ENCODE measurements around the gene RAD51B. TPM values are rescaled to one million over a fixed set of nuclear protein-coding genes. Genes with fewer than 3 reads are reported as not detected.

Gene RAD51B
- total and polyA plus RNA-seq, 9 of the 15 experiments (the other 6 are each of a cell fraction or from before 2014, with no cell fraction given) = 8.5 to 17.3 (median 11.3) TPM

- Histone ChIP-seq H3K9me1 (ENCODE audit: control insufficient read depth, insufficient read depth, low read length) (no peaks in the 10 kb centered on the region), H3K4me1 (replicated peaks in 1 of 2; ENCODE audit: control insufficient read depth in 2 of 2, insufficient read depth in 2 of 2, low read length in 2 of 2) (no peaks in the 10 kb centered on the region), H3K79me2 (ENCODE audit: control insufficient read depth, insufficient read depth, low read length) (no peaks in the 10 kb centered on the region), H3K9me3 (replicated peaks; ENCODE audit: control insufficient read depth, insufficient read depth, low read depth, low read length) (no peaks in the 10 kb centered on the region), H3K27ac (ENCODE audit: extremely low read depth, low read depth, low read length) (no peak overlapping the region), H3K9ac (ENCODE audit: insufficient read depth in 1 of 2, low read depth in 2 of 2, low read length in 2 of 2) (no peak overlapping the region), H3K4me3 (no peak overlapping the region), H3K27me3 (ENCODE audit: control insufficient read depth in 2 of 2, insufficient read depth in 2 of 2, low read length in 2 of 2) (peaks cover 0 to 6% of the 10 kb centered on the region in 2 experiments; a peak in 1 of 5 replicates), H2AFZ (ENCODE audit: low read depth, low read length) (no peak overlapping the region), H4K20me1 (replicated peaks; ENCODE audit: control insufficient read depth, insufficient read depth, low read length) (no peaks in the 10 kb centered on the region), H3K36me3 (ENCODE audit: control insufficient read depth, insufficient read depth, low read length) (no peaks in the 10 kb centered on the region), H3K4me2 (ENCODE audit: insufficient read depth, low read length) (no peak overlapping the region)
- TF ChIP-seq PBX2 (CRISPR knock-in tag; IDR thresholded peaks at IDR 0.05; ENCODE audit: low read depth) (no peak), PBX2 (tag; conservative IDR thresholded peaks at IDR 0.05; ENCODE audit: low read depth) (0 out of 2 replicates have a peak, but pooled peaks have one; percentile 15), SAP30 (IDR thresholded peaks at IDR 0.05; ENCODE audit: borderline replicate concordance, insufficient read depth, low read depth, low read length, poor library complexity, severe bottlenecking) (no peak), CXXC5 (CRISPR knock-in tag; IDR thresholded peaks at IDR 0.05) (no peak), SRSF7 (optimal IDR thresholded peaks at IDR 0.05; ENCODE audit: low read depth, low read length) (no peak)
- ChIA-PET POLR2A (interaction anchor here (0.9 kb wide), 1 partner anchor 27 kb away, joined by 5 read pairs; no protein-coding TSS in a partner anchor), CTCF (ENCODE audit: low intra/inter-chr PET ratio) (no interaction called here)
- intact Hi-C loops (cut with micrococcal nuclease) = no loop called here
- DNase-seq (ENCODE audit: extremely low read depth in 1 of 4, low spot score in 3 of 4) (no peak), ATAC-seq (no peak), FAIRE-seq (no peak)
- BruUV-seq (replicated peaks) = no TSS peak
- WGBS (ENCODE audit: insufficient coverage, low coverage, missing lambda C conversion rate) = 19% methylated on average over 4 of the region's 4 CpGs
- in situ Hi-C loops (cut with MboI) = no loop called here
Measured at GRCh38 chr14:68665131-68665530, 845.6 kb downstream of the RAD51B start.

Measured in K562 (cell line).